ENCODE results near the gene ELANE.

DNA sequence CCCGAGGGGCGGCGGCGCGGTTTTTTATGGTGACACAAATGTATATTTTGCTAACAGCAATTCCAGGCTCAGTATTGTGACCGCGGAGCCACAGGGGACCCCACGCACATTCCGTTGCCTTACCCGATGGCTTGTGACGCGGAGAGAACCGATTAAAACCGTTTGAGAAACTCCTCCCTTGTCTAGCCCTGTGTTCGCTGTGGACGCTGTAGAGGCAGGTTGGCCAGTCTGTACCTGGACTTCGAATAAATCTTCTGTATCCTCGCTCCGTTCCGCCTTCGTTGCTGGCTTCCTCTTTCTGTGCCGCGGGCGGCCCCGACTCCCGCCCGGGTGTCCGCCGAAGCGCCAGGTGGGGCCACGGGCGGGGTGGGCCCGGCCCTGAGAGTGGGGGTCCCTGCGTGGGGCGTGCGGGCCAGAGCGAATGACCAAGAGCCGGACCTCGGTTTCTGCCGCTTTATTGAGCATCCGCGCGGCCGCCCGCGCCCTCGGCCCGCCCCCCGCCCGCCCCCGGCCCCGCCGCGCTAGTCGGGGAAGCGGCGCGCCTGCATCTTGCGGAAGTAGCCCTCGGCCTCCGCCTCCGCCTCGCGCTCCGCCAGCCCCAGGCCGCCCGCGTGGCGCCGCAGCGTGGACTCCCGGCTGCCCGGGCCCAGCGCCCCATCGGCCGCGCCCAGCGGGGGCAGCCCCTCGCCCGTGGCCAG is 39.9 kb upstream of the ELANE start:
- TF ChIP-seq, protein P1, sequence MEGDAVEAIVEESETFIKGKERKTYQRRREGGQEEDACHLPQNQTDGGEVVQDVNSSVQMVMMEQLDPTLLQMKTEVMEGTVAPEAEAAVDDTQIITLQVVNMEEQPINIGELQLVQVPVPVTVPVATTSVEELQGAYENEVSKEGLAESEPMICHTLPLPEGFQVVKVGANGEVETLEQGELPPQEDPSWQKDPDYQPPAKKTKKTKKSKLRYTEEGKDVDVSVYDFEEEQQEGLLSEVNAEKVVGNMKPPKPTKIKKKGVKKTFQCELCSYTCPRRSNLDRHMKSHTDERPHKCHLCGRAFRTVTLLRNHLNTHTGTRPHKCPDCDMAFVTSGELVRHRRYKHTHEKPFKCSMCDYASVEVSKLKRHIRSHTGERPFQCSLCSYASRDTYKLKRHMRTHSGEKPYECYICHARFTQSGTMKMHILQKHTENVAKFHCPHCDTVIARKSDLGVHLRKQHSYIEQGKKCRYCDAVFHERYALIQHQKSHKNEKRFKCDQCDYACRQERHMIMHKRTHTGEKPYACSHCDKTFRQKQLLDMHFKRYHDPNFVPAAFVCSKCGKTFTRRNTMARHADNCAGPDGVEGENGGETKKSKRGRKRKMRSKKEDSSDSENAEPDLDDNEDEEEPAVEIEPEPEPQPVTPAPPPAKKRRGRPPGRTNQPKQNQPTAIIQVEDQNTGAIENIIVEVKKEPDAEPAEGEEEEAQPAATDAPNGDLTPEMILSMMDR (IDR thresholded peaks at IDR 0.05): no peak
- no peak for TF ChIP-seq POLR2A (IDR thresholded peaks at IDR 0.05)

Measured in adrenal gland (tissue), 5 donors.